Esophagus muscularis mucosa (tissue), 4 donors: Measurements from ENCODE around the gene UBE2Z. TPM values are rescaled to one million over a fixed set of nuclear protein-coding genes. Genes with fewer than 3 reads are reported as not detected.

ENCODE experiments used
- DNase-seq: peaks from one replicate; pipeline ENCODE4 v3.0.0-alpha.2; 2017; ENCODE audit errors: extremely low spot score
- H3K27ac ChIP-seq, 4 donors: fragments of 200-600 bp; sonication (generic); replicated peaks in 1 of 4; 1 replicate in 3 of 4; 2 replicates in 1 of 4; pipeline ENCODE4 v1.5.1; 2016 to 2019; ENCODE audit warnings: mild to moderate bottlenecking in 1 of 4
- H3K27me3 ChIP-seq, 4 donors: fragments of 200-600 bp; sonication (generic); one replicate each; pipeline versions ENCODE4 v1.5.1 to v1.6.0; 2016 to 2019
- H3K36me3 ChIP-seq, 4 donors: fragments of 200-600 bp; sonication (generic); one replicate each; pipeline ENCODE4 v1.5.1; 2016 to 2019
- H3K4me1 ChIP-seq, 4 donors: fragments of 200-600 bp; sonication (generic); one replicate each; pipeline ENCODE4 v1.5.1; 2016 to 2019
- H3K4me3 ChIP-seq, 4 donors: fragments of 200-600 bp; sonication (generic); 1 replicate in 2 of 4; 2 replicates in 2 of 4; pipeline ENCODE4 v1.5.1; 2016 to 2019; ENCODE audit warnings: mild to moderate bottlenecking in 4 of 4, moderate library complexity in 1 of 4
- H3K9me3 ChIP-seq, 4 donors: fragments of 200-600 bp; sonication (generic); 1 replicate in 3 of 4; 2 replicates in 1 of 4; pipeline ENCODE4 v1.5.1; 2016 to 2019
- CTCF ChIP-seq, 3 experiments: fragments of 200-600 bp in 2 of 3; fragments of 450-650 bp in 1 of 3; sonication (generic) in 2 of 3; IDR thresholded peaks; one replicate each; pipeline ENCODE4 v1.5.1; 2017 to 2019; ENCODE audit warnings: antibody characterized with exemption in 3 of 3, mild to moderate bottlenecking in 2 of 3, moderate library complexity in 1 of 3
- EP300 ChIP-seq: sonication (generic); formaldehyde crosslinking; IDR thresholded peaks from one replicate; pipeline ENCODE4 v1.6.1; 2017; ENCODE audit warnings: antibody characterized with exemption
- POLR2A ChIP-seq: fragments of 450-650 bp; IDR thresholded peaks from one replicate; pipeline ENCODE4 v1.6.1; 2017; ENCODE audit warnings: antibody characterized with exemption, moderate library complexity, mild to moderate bottlenecking, low read depth
- POLR2AphosphoS5 ChIP-seq, 2 donors: sonication (generic); formaldehyde crosslinking; IDR thresholded peaks; one replicate each; pipeline ENCODE4 v1.6.1; 2017; ENCODE audit warnings: antibody characterized with exemption in 2 of 2
- WGBS: methylation state at CpG from one replicate; pipeline ENCODE4 v1.1.5; 2018; 5-methylcytosine and 5-hydroxymethylcytosine counted together
- intact Hi-C: fragments of 100-400 bp; cut with DNase I; formaldehyde crosslinking; loops from one replicate; pipeline ENCODE4 v1.15.1; 2023
- total RNA-seq, 4 donors: library from RNA; depleted of rRNA; stranded (reverse); fragments of >200 nt; gene quantifications; one replicate each; pipeline versions ENCODE4 v1.1.0 to v1.2.1, GENCODE V29; 2016

Gene UBE2Z
- total RNA-seq, 4 donors from 2014 or later, result 46.4 to 76.4 (median 62.9) TPM

GRCh38 chr17:48928876-48929811 is 20.9 kb downstream of the UBE2Z start:
- H3K4me3 ChIP-seq, result no peak overlapping the region
- H3K27ac ChIP-seq, result no peak overlapping the region
- H3K27me3 ChIP-seq, result no peaks in the 10 kb centered on the region
- 82% methylated on average over 6 of the region's 6 CpGs for WGBS
- TF ChIP-seq CTCF (IDR thresholded peaks at IDR 0.05) (no peak), EP300 (no peak), POLR2AphosphoS5 (IDR thresholded peaks at IDR 0.05) (peak in 1 of 2 donors; percentile 2), POLR2A (no peak)
- peaks cover 0 to 8% (median 0%) of the 10 kb centered on the region in 4 donors for H3K4me1 ChIP-seq
- peaks cover 76 to 100% (median 97%) of the 10 kb centered on the region in 4 donors for H3K36me3 ChIP-seq
- DNase-seq, result no peak
- no peaks in the 10 kb centered on the region for H3K9me3 ChIP-seq
- intact Hi-C loops, result no loop called here

GRCh38 chr17:48929812-48930165 is 21.6 kb downstream of the UBE2Z start:
- peaks cover 74 to 100% (median 97%) of the 10 kb centered on the region in 4 donors for H3K36me3 ChIP-seq
- intact Hi-C loops, result no loop called here

GRCh38 chr17:48930435-48930873 is 22.2 kb downstream of the UBE2Z start:
- H3K4me3 ChIP-seq, result no peak overlapping the region
- intact Hi-C loops, result no loop called here
- H3K36me3 ChIP-seq, result peaks cover 70 to 99% (median 96%) of the 10 kb centered on the region in 4 donors
- no peak for TF ChIP-seq EP300
- TF ChIP-seq CTCF (IDR thresholded peaks at IDR 0.05), result no peak
- TF ChIP-seq POLR2AphosphoS5 (IDR thresholded peaks at IDR 0.05), result no peak
- no peak for TF ChIP-seq POLR2A
- H3K27me3 ChIP-seq, result no peaks in the 10 kb centered on the region
- no peaks in the 10 kb centered on the region for H3K9me3 ChIP-seq
- no peak overlapping the region for H3K27ac ChIP-seq
- peaks cover 0 to 8% (median 0%) of the 10 kb centered on the region in 4 donors for H3K4me1 ChIP-seq
- 67% methylated on average over 3 of the region's 3 CpGs for WGBS
- DNase-seq, result no peak

More at GRCh38 chr17:48929812-48930165, 21.6 kb downstream of the UBE2Z start:
- no peaks in the 10 kb centered on the region for H3K9me3 ChIP-seq
- H3K4me3 ChIP-seq, result no peak overlapping the region
- DNase-seq, result no peak
- WGBS, result 45% methylated on average over 1 of the region's 1 CpG
- H3K4me1 ChIP-seq, result peaks cover 0 to 8% (median 0%) of the 10 kb centered on the region in 4 donors
- H3K27me3 ChIP-seq, result no peaks in the 10 kb centered on the region
- no peak overlapping the region for H3K27ac ChIP-seq
- TF ChIP-seq EP300, result no peak
- no peak for TF ChIP-seq POLR2A
- TF ChIP-seq POLR2AphosphoS5 (IDR thresholded peaks at IDR 0.05), result no peak
- TF ChIP-seq CTCF (IDR thresholded peaks at IDR 0.05), result no peak

GRCh38 chr17:48933035-48933434 is 24.8 kb downstream of the UBE2Z start:
- peaks cover 0 to 6% (median 0%) of the 10 kb centered on the region in 4 donors for H3K4me1 ChIP-seq
- no peak for DNase-seq
- no peak overlapping the region for H3K4me3 ChIP-seq
- intact Hi-C loops, result no loop called here
- TF ChIP-seq EP300, result no peak
- TF ChIP-seq POLR2AphosphoS5 (IDR thresholded peaks at IDR 0.05), result no peak
- no peak for TF ChIP-seq POLR2A
- TF ChIP-seq CTCF (IDR thresholded peaks at IDR 0.05), result no peak
- no peak overlapping the region for H3K27ac ChIP-seq
- H3K27me3 ChIP-seq, result no peaks in the 10 kb centered on the region
- H3K9me3 ChIP-seq, result no peaks in the 10 kb centered on the region
- 96% methylated on average over 4 of the region's 6 CpGs for WGBS
- H3K36me3 ChIP-seq, result peaks cover 70 to 99% (median 96%) of the 10 kb centered on the region in 4 donors
